HepG2 (cell line): Measurements from ENCODE around the gene BUD23. TPM values are rescaled to one million over a fixed set of nuclear protein-coding genes. Genes with fewer than 3 reads are reported as not detected.

Experiments
- ATAD3A ChIP-seq: sonication (generic); formaldehyde crosslinking; IDR thresholded peaks from 2 replicates; pipeline ENCODE4 v1.4.0; 2020; ENCODE audit warnings: missing genetic modification reagents
- FOXA1 ChIP-seq, 2 experiments: fragments of 450-650 bp in 1 of 2; sonication (generic) in 1 of 2; formaldehyde crosslinking in 1 of 2; IDR thresholded peaks; 2 replicates each; pipeline versions ENCODE4 v1.4.0 to v1.6.1; 2016 to 2020; ENCODE audit warnings: missing genetic modification reagents in 1 of 2
- IKZF1 ChIP-seq: fragments of 450-650 bp; IDR thresholded peaks from 2 replicates; pipeline ENCODE4 v1.7.1; 2016
- IKZF4 ChIP-seq: sonication (generic); formaldehyde crosslinking; IDR thresholded peaks from 2 replicates; pipeline ENCODE4 v1.5.1; 2020; ENCODE audit warnings: borderline replicate concordance, mild to moderate bottlenecking, low read depth, missing genetic modification reagents; ENCODE audit errors: not compliant biosample characterization
- PRPF4 ChIP-seq: fragments of 200-400 bp; formaldehyde crosslinking; IDR thresholded peaks from 2 replicates; pipeline ENCODE4 v1.6.1; 2016; ENCODE audit warnings: low read length, low read depth; ENCODE audit not compliant: poor library complexity, severe bottlenecking
- RFXANK ChIP-seq: IDR thresholded peaks from 2 replicates; pipeline ENCODE4 v1.6.1; 2016
- TBP ChIP-seq: sonication (generic); formaldehyde crosslinking; IDR thresholded peaks from 2 replicates; pipeline ENCODE4 v1.5.0; 2020; ENCODE audit warnings: missing genetic modification reagents
- ZNF317 ChIP-seq: sonication (generic); formaldehyde crosslinking; IDR thresholded peaks from 2 replicates; pipeline ENCODE4 v1.5.0; 2020; ENCODE audit warnings: mild to moderate bottlenecking, missing genetic modification reagents
- ZNF672 ChIP-seq: sonication (generic); formaldehyde crosslinking; IDR thresholded peaks from 2 replicates; pipeline ENCODE4 v1.8.1; 2022; ENCODE audit warnings: missing genetic modification reagents
- polyA plus RNA-seq, 8 experiments: library from polyadenylated mRNA; depleted of rRNA in 3 of 8; stranded (reverse) in 7 of 8; unstranded in 1 of 8; fragments of >200 nt; fragmentation: Illumina TruSeq in 4 of 8; extraction: Trizol in 4 of 8; gene quantifications; 2 replicates each; pipeline versions ENCODE4 v1.2.1 to v1.2.3, GENCODE V29; 2011 to 2016; ENCODE audit warnings: low read depth in 4 of 8, missing spikeins in 1 of 8, mixed read lengths in 1 of 8; ENCODE audit not compliant: insufficient read depth in 1 of 8
- total RNA-seq, 5 experiments: library from RNA; depleted of rRNA; stranded (reverse); fragments of >200 nt; fragmentation: Illumina TruSeq; extraction: Trizol; gene quantifications; 2 replicates each; pipeline ENCODE4 v1.2.3, GENCODE V29; 2016; ENCODE audit warnings: low read depth in 1 of 5
- TF ChIP-seq, protein P1 (sequence below): IDR thresholded peaks from 2 replicates; pipeline ENCODE4 v1.6.1; 2012; ENCODE audit warnings: inconsistent platforms
- TF ChIP-seq, protein P2 (sequence below): sonication (generic); formaldehyde crosslinking; IDR thresholded peaks from 2 replicates; pipeline ENCODE4 v1.4.0; 2020; ENCODE audit warnings: low read depth, mild to moderate bottlenecking, missing genetic modification reagents
- TF ChIP-seq, protein P3 (sequence below), 2 experiments: IDR thresholded peaks; 2 replicates each; pipeline ENCODE4 v1.6.1; 2011 to 2012; ENCODE audit warnings: low read length in 2 of 2, borderline replicate concordance in 1 of 2, low read depth in 1 of 2, mild to moderate bottlenecking in 1 of 2, moderate library complexity in 1 of 2
- TF ChIP-seq, protein P4 (sequence below): sonication (generic); formaldehyde crosslinking; IDR thresholded peaks from 2 replicates; pipeline ENCODE4 v1.8.0; 2022; ENCODE audit warnings: mild to moderate bottlenecking, missing genetic modification reagents
- TF ChIP-seq, protein P5 (sequence below): sonication (generic); formaldehyde crosslinking; IDR thresholded peaks from 2 replicates; pipeline ENCODE4 v1.4.0; 2020; ENCODE audit warnings: missing genetic modification reagents, borderline replicate concordance
- TF ChIP-seq, protein P6 (sequence below): sonication (generic); formaldehyde crosslinking; IDR thresholded peaks from 2 replicates; pipeline ENCODE4 v1.4.0; 2020; ENCODE audit warnings: missing genetic modification reagents

The BUD23 gene
- total and polyA plus RNA-seq, 2 of the 13 experiments (the other 11 are each of a cell fraction or from before 2014, with no cell fraction given), result 47.5 to 54.5 TPM

DNA sequence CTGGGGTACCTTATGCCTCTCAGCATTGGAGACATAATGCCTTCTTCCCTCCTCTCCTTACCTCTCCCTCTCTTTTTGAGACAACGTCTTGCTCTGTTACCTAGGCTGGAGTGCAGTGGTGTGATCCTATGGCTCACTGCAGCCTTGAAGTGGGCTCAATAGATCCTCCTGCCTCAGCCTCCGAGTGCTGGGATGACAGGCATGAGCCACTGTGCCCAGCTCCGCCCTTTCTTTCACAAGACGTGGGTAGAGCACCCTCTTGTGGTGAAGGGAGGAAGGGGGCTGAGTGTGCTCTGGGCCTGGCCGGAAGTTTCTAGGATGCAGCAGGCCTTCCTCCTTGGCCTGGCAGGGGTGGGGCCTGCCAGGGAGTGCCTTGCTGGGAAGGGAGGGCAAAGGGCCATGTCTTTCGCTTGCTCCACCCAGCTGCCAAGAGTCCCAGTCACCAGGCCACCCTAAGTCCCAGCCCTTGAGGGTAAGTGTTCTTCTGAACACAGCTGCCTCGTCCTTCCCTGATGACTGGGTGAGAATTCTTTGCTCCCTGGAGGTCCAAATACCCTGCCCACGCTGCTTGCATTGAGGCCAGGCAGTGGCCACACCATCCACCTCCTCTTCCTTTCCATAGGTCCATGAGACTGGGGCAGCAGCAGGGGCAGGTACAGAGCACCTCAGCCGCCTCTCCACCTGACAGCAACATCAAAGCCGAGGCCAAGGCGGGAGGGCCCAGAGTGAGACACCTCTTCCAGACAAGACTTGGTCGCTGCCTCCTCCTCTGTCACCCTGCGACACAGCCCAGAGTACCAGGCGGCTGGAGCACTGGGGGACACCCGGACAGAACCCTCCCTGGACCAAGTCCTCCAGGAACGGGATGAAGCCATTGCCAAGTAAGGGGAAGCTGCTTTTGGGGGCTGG lies 51.5 kb downstream of the BUD23 start (continued):
- TF ChIP-seq FOXA1 (IDR thresholded peaks at IDR 0.05) (no peak), FOXA1 (CRISPR knock-in tag; IDR thresholded peaks at IDR 0.05) (no peak), ATAD3A (CRISPR knock-in tag) (no peak), IKZF1 (no peak), ZNF317 (CRISPR knock-in tag) (no peak), PRPF4 (no peak), IKZF4 (CRISPR knock-in tag) (no peak), RFXANK (no peak), TBP (CRISPR knock-in tag) (no peak), ZNF672 (no peak)
- TF ChIP-seq, protein P1, sequence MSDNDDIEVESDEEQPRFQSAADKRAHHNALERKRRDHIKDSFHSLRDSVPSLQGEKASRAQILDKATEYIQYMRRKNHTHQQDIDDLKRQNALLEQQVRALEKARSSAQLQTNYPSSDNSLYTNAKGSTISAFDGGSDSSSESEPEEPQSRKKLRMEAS, result no peak; the same call in 1 of the 2 replicates
- TF ChIP-seq, protein P2, sequence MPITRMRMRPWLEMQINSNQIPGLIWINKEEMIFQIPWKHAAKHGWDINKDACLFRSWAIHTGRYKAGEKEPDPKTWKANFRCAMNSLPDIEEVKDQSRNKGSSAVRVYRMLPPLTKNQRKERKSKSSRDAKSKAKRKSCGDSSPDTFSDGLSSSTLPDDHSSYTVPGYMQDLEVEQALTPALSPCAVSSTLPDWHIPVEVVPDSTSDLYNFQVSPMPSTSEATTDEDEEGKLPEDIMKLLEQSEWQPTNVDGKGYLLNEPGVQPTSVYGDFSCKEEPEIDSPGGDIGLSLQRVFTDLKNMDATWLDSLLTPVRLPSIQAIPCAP (CRISPR knock-in tag), result no peak
- TF ChIP-seq, protein P3, sequence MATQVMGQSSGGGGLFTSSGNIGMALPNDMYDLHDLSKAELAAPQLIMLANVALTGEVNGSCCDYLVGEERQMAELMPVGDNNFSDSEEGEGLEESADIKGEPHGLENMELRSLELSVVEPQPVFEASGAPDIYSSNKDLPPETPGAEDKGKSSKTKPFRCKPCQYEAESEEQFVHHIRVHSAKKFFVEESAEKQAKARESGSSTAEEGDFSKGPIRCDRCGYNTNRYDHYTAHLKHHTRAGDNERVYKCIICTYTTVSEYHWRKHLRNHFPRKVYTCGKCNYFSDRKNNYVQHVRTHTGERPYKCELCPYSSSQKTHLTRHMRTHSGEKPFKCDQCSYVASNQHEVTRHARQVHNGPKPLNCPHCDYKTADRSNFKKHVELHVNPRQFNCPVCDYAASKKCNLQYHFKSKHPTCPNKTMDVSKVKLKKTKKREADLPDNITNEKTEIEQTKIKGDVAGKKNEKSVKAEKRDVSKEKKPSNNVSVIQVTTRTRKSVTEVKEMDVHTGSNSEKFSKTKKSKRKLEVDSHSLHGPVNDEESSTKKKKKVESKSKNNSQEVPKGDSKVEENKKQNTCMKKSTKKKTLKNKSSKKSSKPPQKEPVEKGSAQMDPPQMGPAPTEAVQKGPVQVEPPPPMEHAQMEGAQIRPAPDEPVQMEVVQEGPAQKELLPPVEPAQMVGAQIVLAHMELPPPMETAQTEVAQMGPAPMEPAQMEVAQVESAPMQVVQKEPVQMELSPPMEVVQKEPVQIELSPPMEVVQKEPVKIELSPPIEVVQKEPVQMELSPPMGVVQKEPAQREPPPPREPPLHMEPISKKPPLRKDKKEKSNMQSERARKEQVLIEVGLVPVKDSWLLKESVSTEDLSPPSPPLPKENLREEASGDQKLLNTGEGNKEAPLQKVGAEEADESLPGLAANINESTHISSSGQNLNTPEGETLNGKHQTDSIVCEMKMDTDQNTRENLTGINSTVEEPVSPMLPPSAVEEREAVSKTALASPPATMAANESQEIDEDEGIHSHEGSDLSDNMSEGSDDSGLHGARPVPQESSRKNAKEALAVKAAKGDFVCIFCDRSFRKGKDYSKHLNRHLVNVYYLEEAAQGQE (IDR thresholded peaks at IDR 0.05; ENCODE audit: borderline replicate concordance in 1 of 2, low read depth in 1 of 2, low read length in 2 of 2), result no peak
- TF ChIP-seq, protein P4, sequence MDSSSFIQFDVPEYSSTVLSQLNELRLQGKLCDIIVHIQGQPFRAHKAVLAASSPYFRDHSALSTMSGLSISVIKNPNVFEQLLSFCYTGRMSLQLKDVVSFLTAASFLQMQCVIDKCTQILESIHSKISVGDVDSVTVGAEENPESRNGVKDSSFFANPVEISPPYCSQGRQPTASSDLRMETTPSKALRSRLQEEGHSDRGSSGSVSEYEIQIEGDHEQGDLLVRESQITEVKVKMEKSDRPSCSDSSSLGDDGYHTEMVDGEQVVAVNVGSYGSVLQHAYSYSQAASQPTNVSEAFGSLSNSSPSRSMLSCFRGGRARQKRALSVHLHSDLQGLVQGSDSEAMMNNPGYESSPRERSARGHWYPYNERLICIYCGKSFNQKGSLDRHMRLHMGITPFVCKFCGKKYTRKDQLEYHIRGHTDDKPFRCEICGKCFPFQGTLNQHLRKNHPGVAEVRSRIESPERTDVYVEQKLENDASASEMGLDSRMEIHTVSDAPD (CRISPR knock-in tag), result no peak
- TF ChIP-seq, protein P5, sequence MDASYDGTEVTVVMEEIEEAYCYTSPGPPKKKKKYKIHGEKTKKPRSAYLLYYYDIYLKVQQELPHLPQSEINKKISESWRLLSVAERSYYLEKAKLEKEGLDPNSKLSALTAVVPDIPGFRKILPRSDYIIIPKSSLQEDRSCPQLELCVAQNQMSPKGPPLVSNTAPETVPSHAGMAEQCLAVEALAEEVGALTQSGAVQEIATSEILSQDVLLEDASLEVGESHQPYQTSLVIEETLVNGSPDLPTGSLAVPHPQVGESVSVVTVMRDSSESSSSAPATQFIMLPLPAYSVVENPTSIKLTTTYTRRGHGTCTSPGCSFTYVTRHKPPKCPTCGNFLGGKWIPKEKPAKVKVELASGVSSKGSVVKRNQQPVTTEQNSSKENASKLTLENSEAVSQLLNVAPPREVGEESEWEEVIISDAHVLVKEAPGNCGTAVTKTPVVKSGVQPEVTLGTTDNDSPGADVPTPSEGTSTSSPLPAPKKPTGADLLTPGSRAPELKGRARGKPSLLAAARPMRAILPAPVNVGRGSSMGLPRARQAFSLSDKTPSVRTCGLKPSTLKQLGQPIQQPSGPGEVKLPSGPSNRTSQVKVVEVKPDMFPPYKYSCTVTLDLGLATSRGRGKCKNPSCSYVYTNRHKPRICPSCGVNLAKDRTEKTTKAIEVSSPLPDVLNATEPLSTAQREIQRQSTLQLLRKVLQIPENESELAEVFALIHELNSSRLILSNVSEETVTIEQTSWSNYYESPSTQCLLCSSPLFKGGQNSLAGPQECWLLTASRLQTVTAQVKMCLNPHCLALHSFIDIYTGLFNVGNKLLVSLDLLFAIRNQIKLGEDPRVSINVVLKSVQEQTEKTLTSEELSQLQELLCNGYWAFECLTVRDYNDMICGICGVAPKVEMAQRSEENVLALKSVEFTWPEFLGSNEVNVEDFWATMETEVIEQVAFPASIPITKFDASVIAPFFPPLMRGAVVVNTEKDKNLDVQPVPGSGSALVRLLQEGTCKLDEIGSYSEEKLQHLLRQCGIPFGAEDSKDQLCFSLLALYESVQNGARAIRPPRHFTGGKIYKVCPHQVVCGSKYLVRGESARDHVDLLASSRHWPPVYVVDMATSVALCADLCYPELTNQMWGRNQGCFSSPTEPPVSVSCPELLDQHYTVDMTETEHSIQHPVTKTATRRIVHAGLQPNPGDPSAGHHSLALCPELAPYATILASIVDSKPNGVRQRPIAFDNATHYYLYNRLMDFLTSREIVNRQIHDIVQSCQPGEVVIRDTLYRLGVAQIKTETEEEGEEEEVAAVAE, result peak; percentile 56; the same call in 1 of the 2 replicates
- TF ChIP-seq, protein P6, sequence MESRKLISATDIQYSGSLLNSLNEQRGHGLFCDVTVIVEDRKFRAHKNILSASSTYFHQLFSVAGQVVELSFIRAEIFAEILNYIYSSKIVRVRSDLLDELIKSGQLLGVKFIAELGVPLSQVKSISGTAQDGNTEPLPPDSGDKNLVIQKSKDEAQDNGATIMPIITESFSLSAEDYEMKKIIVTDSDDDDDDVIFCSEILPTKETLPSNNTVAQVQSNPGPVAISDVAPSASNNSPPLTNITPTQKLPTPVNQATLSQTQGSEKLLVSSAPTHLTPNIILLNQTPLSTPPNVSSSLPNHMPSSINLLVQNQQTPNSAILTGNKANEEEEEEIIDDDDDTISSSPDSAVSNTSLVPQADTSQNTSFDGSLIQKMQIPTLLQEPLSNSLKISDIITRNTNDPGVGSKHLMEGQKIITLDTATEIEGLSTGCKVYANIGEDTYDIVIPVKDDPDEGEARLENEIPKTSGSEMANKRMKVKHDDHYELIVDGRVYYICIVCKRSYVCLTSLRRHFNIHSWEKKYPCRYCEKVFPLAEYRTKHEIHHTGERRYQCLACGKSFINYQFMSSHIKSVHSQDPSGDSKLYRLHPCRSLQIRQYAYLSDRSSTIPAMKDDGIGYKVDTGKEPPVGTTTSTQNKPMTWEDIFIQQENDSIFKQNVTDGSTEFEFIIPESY (CRISPR knock-in tag), result peak; percentile 43
